Mammary epithelial cell (primary cell): ENCODE results near the gene OLFML2A.

Source experiments
- EZH2 ChIP-seq: IDR thresholded peaks from 2 replicates; pipeline ENCODE4 v1.6.1; 2012; ENCODE audit warnings: low read length, inconsistent platforms, borderline replicate concordance
- TF ChIP-seq, protein P1 (sequence below), 2 donors: IDR thresholded peaks in 1 of 2; conservative IDR thresholded peaks in 1 of 2; 2 replicates each; pipeline ENCODE4 v1.5.1; 2011 to 2012; ENCODE audit warnings: inconsistent platforms in 2 of 2, low read length in 2 of 2, mild to moderate bottlenecking in 2 of 2, control low read depth in 1 of 2, low read depth in 1 of 2; ENCODE audit not compliant: insufficient read depth in 1 of 2; ENCODE audit errors: extremely low read depth in 1 of 2

DNA sequence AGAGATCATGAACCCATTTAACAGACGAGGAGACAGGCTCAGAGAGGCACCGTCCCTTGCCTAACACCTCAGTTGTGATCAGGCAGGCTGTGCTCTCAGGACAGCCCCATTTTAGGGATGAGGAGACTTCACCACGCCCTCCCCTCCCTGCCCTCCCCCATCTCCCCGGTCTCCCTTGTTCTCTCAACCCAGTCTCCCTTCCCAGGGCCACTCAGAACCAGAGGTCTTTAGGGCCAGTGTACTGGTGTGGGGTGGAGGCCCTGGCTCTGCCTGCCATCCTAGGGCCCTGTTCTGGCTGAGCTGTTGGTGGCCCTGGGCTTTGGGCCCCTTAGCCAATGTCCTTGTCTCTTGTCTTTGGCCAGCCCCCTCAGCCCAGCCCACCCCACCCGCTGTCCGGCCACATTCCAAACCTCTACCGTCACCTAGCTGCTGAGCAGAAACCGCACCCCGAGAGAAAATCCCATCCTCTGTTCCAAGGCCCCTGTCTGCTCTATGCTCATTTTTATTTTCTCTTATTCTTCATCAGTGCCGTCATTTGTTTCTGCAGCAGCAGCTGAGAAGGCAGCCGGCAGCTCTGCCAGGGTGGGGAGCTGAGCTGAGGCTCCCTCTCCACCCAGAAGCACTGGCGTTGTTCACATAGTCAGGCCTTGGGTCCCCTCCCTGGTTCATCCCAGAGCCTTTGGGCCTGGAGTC is 33.9 kb downstream of the OLFML2A start:
- TF ChIP-seq, protein P1, sequence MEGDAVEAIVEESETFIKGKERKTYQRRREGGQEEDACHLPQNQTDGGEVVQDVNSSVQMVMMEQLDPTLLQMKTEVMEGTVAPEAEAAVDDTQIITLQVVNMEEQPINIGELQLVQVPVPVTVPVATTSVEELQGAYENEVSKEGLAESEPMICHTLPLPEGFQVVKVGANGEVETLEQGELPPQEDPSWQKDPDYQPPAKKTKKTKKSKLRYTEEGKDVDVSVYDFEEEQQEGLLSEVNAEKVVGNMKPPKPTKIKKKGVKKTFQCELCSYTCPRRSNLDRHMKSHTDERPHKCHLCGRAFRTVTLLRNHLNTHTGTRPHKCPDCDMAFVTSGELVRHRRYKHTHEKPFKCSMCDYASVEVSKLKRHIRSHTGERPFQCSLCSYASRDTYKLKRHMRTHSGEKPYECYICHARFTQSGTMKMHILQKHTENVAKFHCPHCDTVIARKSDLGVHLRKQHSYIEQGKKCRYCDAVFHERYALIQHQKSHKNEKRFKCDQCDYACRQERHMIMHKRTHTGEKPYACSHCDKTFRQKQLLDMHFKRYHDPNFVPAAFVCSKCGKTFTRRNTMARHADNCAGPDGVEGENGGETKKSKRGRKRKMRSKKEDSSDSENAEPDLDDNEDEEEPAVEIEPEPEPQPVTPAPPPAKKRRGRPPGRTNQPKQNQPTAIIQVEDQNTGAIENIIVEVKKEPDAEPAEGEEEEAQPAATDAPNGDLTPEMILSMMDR (conservative IDR thresholded peaks at IDR 0.05 in 1 of 2, IDR thresholded peaks at IDR 0.05 in 1 of 2; ENCODE audit: extremely low read depth in 1 of 2, insufficient read depth in 1 of 2, low read depth in 1 of 2, low read length in 2 of 2), result no peak
- TF ChIP-seq EZH2, result no peak
